Measurements from ENCODE around the gene ZNF311.
"Not testable (repeated sequence)": the region's sequence is repeated elsewhere in the genome, so short reads cannot be mapped to it uniquely, and the experiment has no call there.

Gene ZNF311

DNA sequence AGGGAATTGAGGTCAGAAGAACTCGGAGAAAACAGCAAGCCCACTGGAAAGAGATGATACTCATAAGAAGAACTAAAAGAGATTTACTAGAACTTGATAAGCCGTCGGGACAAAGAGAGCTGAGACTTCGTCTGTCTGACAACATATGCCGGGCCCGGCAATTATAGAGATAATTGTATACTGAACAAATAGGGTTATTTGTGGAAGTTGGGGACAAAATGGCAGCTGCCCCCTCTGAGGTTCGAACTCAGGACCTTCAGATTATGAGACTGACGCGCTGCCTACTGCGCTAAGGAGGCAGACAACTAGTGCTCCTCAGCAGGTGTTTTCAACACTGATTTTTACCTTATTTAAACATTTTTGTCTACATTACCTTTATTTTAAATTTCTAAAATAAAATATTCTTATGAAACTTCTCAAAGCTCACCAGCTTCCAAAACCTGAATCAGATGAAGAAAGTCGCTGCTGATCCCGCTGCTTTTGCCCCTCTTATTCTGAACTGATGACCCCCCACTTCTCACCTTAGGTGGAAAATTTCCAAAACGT, 52.0 kb downstream of the ZNF311 start:
- peak; percentile 66 for DNase-seq

DNA sequence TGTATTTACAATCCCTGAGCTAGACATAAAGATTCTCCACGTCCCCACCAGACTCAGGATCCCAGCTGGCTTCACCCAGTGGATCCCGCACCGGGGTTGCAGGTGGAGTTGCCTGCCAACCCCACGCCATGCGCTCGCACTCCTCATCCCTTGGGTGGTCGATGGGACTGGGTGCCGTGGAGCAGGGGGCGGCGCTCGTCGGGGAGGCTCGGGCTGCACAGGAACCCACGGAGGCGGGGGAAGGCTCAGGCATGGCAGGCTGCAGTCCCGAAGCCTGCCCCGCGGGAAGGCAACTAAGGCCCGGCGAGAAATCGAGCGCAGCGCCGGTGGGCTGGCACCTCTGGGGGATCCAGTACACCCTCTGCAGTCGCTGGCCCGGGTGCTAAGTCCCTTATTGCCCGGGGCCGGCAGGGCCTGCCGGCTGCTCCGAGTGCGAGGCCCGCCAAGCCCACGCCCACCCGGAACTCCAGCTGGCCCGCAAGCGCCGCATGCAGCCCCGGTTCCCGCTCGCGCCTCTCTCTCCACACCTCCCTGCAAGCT, 55.4 kb downstream of the ZNF311 start:
- not testable (repeated sequence) for DNase-seq

DNA sequence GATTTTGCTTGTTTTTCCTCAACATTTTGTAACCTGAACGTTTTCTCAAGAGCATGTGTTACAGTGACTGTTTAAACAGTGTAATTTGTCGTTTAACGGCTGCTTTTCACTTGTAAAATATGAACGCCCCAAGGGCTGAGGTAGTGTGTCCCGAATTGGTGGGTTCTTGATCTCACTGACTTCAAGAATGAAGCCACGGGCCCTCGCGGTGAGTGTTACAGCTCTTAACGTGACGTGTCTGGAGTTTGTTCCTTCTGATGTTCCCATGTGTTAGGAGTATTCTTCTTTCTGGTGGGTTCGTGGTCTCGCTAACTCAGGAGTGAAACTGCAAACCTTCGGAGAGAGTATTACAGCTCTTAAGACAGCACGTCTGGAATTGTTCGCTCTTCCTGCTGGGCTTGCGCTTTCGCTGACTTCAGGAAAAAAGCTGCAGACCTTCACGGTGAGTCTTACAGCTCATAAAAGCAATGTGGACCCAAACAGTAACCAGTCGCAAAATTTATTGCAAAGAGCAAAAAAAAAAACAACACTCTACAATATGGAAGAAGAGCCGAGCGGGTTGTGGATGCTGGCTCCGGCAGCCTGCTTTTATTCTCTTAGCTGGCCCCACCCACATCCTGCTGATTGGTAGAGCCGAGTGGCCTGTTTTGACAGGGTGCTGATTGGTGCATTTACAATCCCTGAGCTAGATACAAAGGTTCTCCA, 56.2 kb downstream of the ZNF311 start:
- no peak for DNase-seq

DNA sequence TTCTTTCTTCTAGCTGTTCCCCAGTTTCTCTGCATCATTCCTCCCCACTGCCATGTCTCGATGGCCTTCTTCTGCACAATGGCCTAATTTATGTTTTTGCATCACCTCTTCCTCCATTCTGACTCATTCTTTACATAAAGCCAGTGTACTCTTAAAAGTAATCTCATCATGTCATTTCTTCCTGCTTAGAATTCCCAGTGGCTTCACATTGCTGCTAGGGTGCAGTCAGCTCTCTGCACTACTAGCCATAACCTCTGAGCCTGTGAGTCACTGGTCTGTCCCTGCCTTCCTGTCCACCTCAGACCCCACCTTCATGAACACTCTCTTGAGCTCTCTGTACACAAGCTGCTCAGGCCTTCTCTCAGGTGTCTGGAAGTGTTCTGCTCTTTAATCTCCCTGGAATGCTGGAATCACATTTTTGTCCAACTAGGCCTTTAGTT, 57.3 kb downstream of the ZNF311 start:
- no peak for DNase-seq

DNA sequence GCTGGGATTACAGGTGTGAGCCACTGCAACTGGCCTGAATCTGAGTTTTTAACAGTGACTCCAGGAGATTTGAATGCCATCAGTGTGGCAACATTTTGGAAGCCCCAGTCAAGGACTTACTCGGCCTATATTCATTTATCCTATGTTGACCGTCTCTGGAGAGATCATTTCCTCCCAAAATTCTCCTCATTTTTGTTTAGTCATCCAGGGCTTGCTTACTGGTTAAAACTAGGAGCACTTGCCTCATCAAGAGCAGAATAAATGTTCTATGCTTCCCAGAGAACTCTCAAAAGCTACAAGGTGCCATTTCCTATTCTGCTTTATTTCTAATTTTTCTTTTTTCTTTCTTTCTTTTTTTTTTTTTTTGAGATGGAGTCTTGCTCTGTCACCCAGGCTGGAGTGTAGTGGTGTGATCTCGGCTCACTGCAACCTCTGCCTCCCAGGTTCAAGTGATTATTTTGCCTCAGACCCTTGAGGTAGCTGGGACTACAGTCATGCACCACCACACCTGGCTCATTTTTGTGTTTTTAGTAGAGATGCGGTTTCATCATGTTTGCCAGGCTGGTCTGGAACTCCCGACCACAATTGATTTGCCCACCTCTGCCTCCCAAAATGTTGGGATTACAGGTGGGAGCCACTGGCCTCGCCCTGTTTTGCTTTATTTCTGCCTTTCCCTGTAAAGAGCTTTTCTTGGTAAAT, 57.9 kb downstream of the ZNF311 start:
- DNase-seq = no peak

DNA sequence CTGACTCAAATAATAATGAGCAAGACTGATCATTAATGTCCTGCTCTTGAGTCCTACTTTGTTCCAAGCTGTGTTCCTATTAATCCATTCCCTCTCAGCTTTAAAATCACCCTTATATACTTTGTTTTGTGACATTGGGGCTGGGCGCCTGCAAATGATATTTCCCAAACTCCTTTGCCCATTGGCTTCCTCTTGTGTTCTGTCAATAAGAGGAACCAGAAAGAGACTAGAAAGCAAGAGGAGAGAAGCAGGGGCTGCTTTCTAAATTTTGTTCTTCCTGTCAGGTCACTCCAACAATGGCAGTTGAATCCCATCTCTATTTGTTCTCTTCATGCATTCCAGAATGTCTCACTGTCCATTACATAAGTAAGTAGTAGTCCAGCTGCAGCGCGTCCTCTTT, 59.8 kb downstream of the ZNF311 start:
- DNase-seq = no peak

Measured in fibroblast of skin of right quadriceps (primary cell).